ENCODE measurements around the gene GALNT2. TPM values are rescaled to one million over a fixed set of nuclear protein-coding genes. Genes with fewer than 3 reads are reported as not detected.

Gene GALNT2
- total and polyA plus RNA-seq, 10 donors: 7.9 to 44.8 (median 36.9) TPM

GRCh38 chr1:230061801-230062200 lies 5.2 kb upstream of the GALNT2 start:
- Histone ChIP-seq H3K27me3 (replicated peaks in 1 of 7) (no peaks in the 10 kb centered on the region), H3K4me3 (no peak overlapping the region), H3K4me1 (peaks cover 4 to 13% (median 9%) of the 10 kb centered on the region in 6 donors), H3K27ac (no peak overlapping the region), H3K36me3 (no peaks in the 10 kb centered on the region), H3K9me3 (peaks cover 0 to 7% (median 5%) of the 10 kb centered on the region in 8 donors)
- intact Hi-C loops (cut with DNase I; ENCODE audit: low total_unique reads): no loop called here
- 67 to 84% (median 74%) methylated on average over 4 of the region's 4 CpGs for WGBS, 5 donors
- TF ChIP-seq CTCF (IDR thresholded peaks at IDR 0.05 in 8 of 11, conservative IDR thresholded peaks at IDR 0.05 in 3 of 11) (no peak), POLR2A (IDR thresholded peaks at IDR 0.05) (no peak), POLR2AphosphoS5 (IDR thresholded peaks at IDR 0.05) (no peak)
- no peak for DNase-seq

- peaks cover 0 to 7% (median 5%) of the 10 kb centered on the region in 8 donors for H3K9me3 ChIP-seq
- DNase-seq: no peak
- intact Hi-C loops (cut with DNase I; ENCODE audit: low total_unique reads): no loop called here
- H3K4me1 ChIP-seq: peaks cover 4 to 13% (median 9%) of the 10 kb centered on the region in 6 donors
- WGBS, 5 donors: 71 to 91% (median 74%) methylated on average over 4 of the region's 4 CpGs
- no peaks in the 10 kb centered on the region for H3K36me3 ChIP-seq
- no peak overlapping the region for H3K4me3 ChIP-seq
- H3K27ac ChIP-seq: no peak overlapping the region
- TF ChIP-seq POLR2A (IDR thresholded peaks at IDR 0.05): no peak
- TF ChIP-seq POLR2AphosphoS5 (IDR thresholded peaks at IDR 0.05): no peak
- TF ChIP-seq CTCF (IDR thresholded peaks at IDR 0.05 in 8 of 11, conservative IDR thresholded peaks at IDR 0.05 in 3 of 11): no peak
- no peaks in the 10 kb centered on the region for H3K27me3 ChIP-seq (replicated peaks in 1 of 7)
Observed at GRCh38 chr1:230062521-230062920, 4.5 kb upstream of the GALNT2 start.

DNA sequence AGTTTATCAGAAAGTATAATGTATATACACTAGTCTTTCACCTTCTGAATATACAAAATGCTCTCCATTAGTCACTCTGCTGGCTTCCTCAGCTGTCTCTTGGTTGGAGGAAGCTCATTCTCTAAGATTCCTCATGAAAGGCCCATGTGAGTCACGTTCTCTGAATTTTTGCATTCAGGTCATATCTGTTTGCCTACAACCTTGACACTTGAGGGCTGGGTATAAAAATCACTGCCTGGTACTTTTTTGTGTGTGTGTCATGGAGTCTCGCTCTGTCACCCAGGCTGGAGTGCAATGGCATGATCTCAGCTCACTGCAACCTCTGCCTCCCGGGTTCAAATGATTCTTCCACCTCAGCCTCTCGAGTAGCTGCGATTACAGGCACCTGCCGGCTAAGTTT lies 2.8 kb upstream of the GALNT2 start:
- H3K36me3 ChIP-seq: no peaks in the 10 kb centered on the region
- peaks cover 0 to 7% (median 5%) of the 10 kb centered on the region in 8 donors for H3K9me3 ChIP-seq
- H3K27ac ChIP-seq: no peak overlapping the region
- TF ChIP-seq CTCF (IDR thresholded peaks at IDR 0.05 in 8 of 11, conservative IDR thresholded peaks at IDR 0.05 in 3 of 11): no peak
- H3K4me1 ChIP-seq: peaks cover 12 to 28% (median 22%) of the 10 kb centered on the region in 6 donors
- no peaks in the 10 kb centered on the region for H3K27me3 ChIP-seq (replicated peaks in 1 of 7)
- WGBS, 5 donors: 93 to 98% (median 96%) methylated on average over 6 of the region's 6 CpGs
- no peak for DNase-seq
- intact Hi-C loops (cut with DNase I; ENCODE audit: low total_unique reads): no loop called here
- no peak overlapping the region for H3K4me3 ChIP-seq

GRCh38 chr1:230065161-230065560 lies 1.9 kb upstream of the GALNT2 start:
- H3K36me3 ChIP-seq: no peaks in the 10 kb centered on the region
- H3K4me1 ChIP-seq: peaks cover 12 to 36% (median 26%) of the 10 kb centered on the region in 6 donors
- H3K4me3 ChIP-seq: no peak overlapping the region
- TF ChIP-seq CTCF (IDR thresholded peaks at IDR 0.05 in 8 of 11, conservative IDR thresholded peaks at IDR 0.05 in 3 of 11) (no peak), POLR2AphosphoS5 (IDR thresholded peaks at IDR 0.05) (no peak), POLR2A (IDR thresholded peaks at IDR 0.05) (no peak)
- intact Hi-C loops (cut with DNase I; ENCODE audit: low total_unique reads): no loop called here
- WGBS, 5 donors: 87 to 90% (median 90%) methylated on average over 2 of the region's 2 CpGs
- no peak overlapping the region for H3K27ac ChIP-seq
- H3K9me3 ChIP-seq: peaks cover 0 to 7% (median 5%) of the 10 kb centered on the region in 8 donors
- DNase-seq: no peak
- no peaks in the 10 kb centered on the region for H3K27me3 ChIP-seq (replicated peaks in 1 of 7)

Data from spleen (tissue), 11 donors.